ENCODE results near the gene CTNNA2. TPM values are rescaled to one million over a fixed set of nuclear protein-coding genes. Genes with fewer than 3 reads are reported as not detected.

The CTNNA2 gene
- total RNA-seq, 1 experiment from 2014 or later = not detected

DNA sequence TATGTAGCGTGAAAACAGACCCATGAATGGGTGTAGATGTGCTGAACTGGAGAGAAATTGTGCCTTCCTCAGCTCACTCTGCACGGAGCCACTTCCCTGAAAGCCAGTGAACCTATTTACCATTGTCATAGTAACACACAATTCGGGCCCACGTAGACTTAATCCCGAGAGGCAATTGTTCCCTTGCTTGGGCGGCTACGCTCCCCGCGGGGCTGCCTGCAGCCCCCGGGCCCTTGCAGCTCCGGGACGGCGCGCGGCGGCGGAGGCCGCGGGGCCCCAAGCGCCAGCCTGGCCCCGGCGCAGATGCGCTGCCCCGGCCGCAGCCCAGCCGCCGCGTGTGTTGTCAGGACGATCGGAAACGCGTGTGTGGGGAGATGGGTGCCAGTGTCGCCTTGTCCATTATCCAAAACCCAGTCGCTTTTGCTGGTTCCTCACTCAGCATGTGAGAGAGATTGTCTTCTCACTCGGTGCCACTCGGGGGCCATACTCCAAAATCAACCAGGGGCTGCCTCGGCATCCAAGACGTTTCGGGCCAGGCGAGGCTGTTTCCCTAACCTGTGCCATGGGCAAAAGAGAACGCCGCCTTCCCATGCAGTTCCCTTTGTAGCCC lies 809.6 kb downstream of the CTNNA2 start:
- no peak overlapping the region for H2AFZ ChIP-seq
- H3K9me2 ChIP-seq (ENCODE audit: insufficient read depth) = no peaks in the 10 kb centered on the region; the same call in 1 of the 2 replicates
- DNase-seq = no peak
- no peaks in the 10 kb centered on the region for H3K4me1 ChIP-seq (replicated peaks; ENCODE audit: insufficient read depth)
- H3K36me3 ChIP-seq (ENCODE audit: low read depth) = no peaks in the 10 kb centered on the region
- H3K4me3 ChIP-seq = no peak overlapping the region
- H3K27me3 ChIP-seq (ENCODE audit: insufficient read depth, low read depth) = 0 out of 2 replicates have a peak, but pooled peaks cover 10% of the 10 kb centered on the region
- H3K4me2 ChIP-seq = no peak overlapping the region
- intact Hi-C loops (cut with micrococcal nuclease; ENCODE audit: unreplicated experiment) = no loop called here
- no peak overlapping the region for H3K27ac ChIP-seq
- no peaks in the 10 kb centered on the region for H3F3A ChIP-seq (ENCODE audit: insufficient read depth, low read depth)
- no peaks in the 10 kb centered on the region for H4K20me1 ChIP-seq (ENCODE audit: insufficient read depth)
- ChIA-PET POLR2A (ENCODE audit: unreplicated experiment) (no interaction called here), CTCF (no interaction called here)
- no peaks in the 10 kb centered on the region for H3K79me2 ChIP-seq (ENCODE audit: low read depth)
- no peaks in the 10 kb centered on the region for H3K9me3 ChIP-seq (ENCODE audit: insufficient read depth, low read depth)
- TF ChIP-seq, protein P1, sequence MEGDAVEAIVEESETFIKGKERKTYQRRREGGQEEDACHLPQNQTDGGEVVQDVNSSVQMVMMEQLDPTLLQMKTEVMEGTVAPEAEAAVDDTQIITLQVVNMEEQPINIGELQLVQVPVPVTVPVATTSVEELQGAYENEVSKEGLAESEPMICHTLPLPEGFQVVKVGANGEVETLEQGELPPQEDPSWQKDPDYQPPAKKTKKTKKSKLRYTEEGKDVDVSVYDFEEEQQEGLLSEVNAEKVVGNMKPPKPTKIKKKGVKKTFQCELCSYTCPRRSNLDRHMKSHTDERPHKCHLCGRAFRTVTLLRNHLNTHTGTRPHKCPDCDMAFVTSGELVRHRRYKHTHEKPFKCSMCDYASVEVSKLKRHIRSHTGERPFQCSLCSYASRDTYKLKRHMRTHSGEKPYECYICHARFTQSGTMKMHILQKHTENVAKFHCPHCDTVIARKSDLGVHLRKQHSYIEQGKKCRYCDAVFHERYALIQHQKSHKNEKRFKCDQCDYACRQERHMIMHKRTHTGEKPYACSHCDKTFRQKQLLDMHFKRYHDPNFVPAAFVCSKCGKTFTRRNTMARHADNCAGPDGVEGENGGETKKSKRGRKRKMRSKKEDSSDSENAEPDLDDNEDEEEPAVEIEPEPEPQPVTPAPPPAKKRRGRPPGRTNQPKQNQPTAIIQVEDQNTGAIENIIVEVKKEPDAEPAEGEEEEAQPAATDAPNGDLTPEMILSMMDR (conservative IDR thresholded peaks at IDR 0.05) = no peak
- no peak for TF ChIP-seq EZH2 (IDR thresholded peaks at IDR 0.05; ENCODE audit: low read depth)
- BruUV-seq (replicated peaks) = no TSS peak

DNA sequence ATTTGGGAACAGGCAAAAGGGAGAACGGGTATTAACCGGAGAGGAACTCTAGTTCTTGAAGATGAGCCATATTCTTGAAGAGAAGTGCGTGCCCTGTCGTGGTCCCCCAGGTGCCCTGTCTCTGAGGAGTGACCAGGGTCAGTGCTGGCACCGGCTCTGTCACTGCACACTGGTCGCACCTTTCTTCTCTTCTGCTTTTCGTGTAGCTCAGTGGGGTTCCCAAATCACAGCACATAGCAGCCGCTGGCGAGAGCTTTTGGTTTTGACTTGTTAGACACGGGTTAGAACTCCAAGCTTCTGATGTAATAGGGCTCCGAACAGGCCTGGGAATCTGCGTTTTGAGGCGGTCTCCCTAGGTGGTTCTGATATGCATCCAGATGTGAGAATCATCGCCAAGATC lies 810.1 kb downstream of the CTNNA2 start:
- intact Hi-C loops (cut with micrococcal nuclease; ENCODE audit: unreplicated experiment) = no loop called here
- no peaks in the 10 kb centered on the region for H3K79me2 ChIP-seq (ENCODE audit: low read depth)
- BruUV-seq (replicated peaks) = no TSS peak
- no peak for TF ChIP-seq EZH2 (IDR thresholded peaks at IDR 0.05; ENCODE audit: low read depth)
- TF ChIP-seq, protein P1 (conservative IDR thresholded peaks at IDR 0.05) = no peak
- H3K4me1 ChIP-seq (replicated peaks; ENCODE audit: insufficient read depth) = no peaks in the 10 kb centered on the region
- 0 out of 2 replicates have a peak, but pooled peaks cover 10% of the 10 kb centered on the region for H3K27me3 ChIP-seq (ENCODE audit: insufficient read depth, low read depth)
- ChIA-PET CTCF (no interaction called here), POLR2A (ENCODE audit: unreplicated experiment) (no interaction called here)
- H3K9me2 ChIP-seq (ENCODE audit: insufficient read depth) = no peaks in the 10 kb centered on the region; the same call in 1 of the 2 replicates
- H3K4me2 ChIP-seq = no peak overlapping the region
- H4K20me1 ChIP-seq (ENCODE audit: insufficient read depth) = no peaks in the 10 kb centered on the region
- DNase-seq = no peak
- H3K9me3 ChIP-seq (ENCODE audit: insufficient read depth, low read depth) = no peaks in the 10 kb centered on the region
- H3K27ac ChIP-seq = no peak overlapping the region
- H3F3A ChIP-seq (ENCODE audit: insufficient read depth, low read depth) = no peaks in the 10 kb centered on the region
- H2AFZ ChIP-seq = no peak overlapping the region
- no peak overlapping the region for H3K4me3 ChIP-seq
- no peaks in the 10 kb centered on the region for H3K36me3 ChIP-seq (ENCODE audit: low read depth)

DNA sequence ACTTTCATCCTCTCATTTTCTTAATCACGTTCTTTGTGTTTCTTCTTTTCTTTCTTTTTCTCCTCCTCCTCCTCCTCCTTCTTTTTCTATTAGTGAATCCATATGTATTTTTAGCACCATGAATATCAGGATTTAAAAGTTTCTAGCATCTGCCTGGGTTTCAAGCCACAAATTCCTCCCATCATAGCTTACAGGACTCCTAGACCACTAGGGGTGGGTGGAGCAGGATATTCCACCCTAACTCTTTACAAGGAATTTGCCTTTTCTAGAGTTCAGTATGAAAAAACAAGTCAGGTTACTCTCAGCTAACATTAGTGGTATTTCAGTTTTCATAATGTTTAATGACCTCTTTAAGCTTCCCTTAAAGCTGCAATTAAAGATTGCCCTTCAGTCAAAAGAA lies 810.8 kb downstream of the CTNNA2 start:
- Histone ChIP-seq H3K4me3 (no peak overlapping the region), H3F3A (ENCODE audit: insufficient read depth, low read depth) (no peaks in the 10 kb centered on the region), H3K27ac (no peak overlapping the region), H3K36me3 (ENCODE audit: low read depth) (no peaks in the 10 kb centered on the region), H3K9me3 (ENCODE audit: insufficient read depth, low read depth) (no peaks in the 10 kb centered on the region), H3K9me2 (ENCODE audit: insufficient read depth) (no peaks in the 10 kb centered on the region; the same call in 1 of the 2 replicates), H3K27me3 (ENCODE audit: insufficient read depth, low read depth) (0 out of 2 replicates have a peak, but pooled peaks cover 10% of the 10 kb centered on the region), H3K4me1 (replicated peaks; ENCODE audit: insufficient read depth) (no peaks in the 10 kb centered on the region), H4K20me1 (ENCODE audit: insufficient read depth) (no peaks in the 10 kb centered on the region), H2AFZ (no peak overlapping the region), H3K4me2 (no peak overlapping the region), H3K79me2 (ENCODE audit: low read depth) (no peaks in the 10 kb centered on the region)
- CTCF ChIA-PET = no interaction called here
- BruUV-seq (replicated peaks) = no TSS peak
- DNase-seq = no peak
- TF ChIP-seq EZH2 (IDR thresholded peaks at IDR 0.05; ENCODE audit: low read depth) = no peak
- TF ChIP-seq, protein P1 (conservative IDR thresholded peaks at IDR 0.05) = no peak
- intact Hi-C loops (cut with micrococcal nuclease; ENCODE audit: unreplicated experiment) = no loop called here
- POLR2A ChIA-PET (ENCODE audit: unreplicated experiment) = no interaction called here

Measured in PC-9 (cell line).